ENCODE measurements around the gene POC1A.

DNA sequence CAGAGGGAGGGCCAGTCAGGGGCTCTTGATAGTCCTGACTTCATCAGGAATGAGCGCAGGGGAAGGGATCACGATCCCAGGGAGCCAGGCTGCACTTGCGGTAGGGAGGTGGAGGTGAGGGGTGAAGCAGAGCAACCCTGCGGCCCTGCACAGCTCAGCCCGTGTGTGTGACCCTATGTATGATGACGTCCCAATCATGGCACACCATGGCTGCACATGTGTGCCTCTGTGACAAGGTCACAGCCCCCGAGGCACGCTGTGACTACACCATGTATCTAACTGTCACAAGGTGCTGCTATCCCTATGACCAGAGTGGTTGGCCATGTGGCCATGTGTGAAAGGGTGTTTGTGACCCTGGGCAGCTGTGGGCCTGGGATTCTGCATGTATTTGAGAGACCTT is 30.5 kb upstream of the POC1A start:
- TF ChIP-seq, protein P1, sequence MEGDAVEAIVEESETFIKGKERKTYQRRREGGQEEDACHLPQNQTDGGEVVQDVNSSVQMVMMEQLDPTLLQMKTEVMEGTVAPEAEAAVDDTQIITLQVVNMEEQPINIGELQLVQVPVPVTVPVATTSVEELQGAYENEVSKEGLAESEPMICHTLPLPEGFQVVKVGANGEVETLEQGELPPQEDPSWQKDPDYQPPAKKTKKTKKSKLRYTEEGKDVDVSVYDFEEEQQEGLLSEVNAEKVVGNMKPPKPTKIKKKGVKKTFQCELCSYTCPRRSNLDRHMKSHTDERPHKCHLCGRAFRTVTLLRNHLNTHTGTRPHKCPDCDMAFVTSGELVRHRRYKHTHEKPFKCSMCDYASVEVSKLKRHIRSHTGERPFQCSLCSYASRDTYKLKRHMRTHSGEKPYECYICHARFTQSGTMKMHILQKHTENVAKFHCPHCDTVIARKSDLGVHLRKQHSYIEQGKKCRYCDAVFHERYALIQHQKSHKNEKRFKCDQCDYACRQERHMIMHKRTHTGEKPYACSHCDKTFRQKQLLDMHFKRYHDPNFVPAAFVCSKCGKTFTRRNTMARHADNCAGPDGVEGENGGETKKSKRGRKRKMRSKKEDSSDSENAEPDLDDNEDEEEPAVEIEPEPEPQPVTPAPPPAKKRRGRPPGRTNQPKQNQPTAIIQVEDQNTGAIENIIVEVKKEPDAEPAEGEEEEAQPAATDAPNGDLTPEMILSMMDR (IDR thresholded peaks at IDR 0.05) = no peak
- TF ChIP-seq POLR2AphosphoS5 (IDR thresholded peaks at IDR 0.05; ENCODE audit: low read depth, low read length) (no peak), SIN3A (IDR thresholded peaks at IDR 0.05; ENCODE audit: borderline replicate concordance, insufficient read depth, low read depth, low read length) (no peak), REST (IDR thresholded peaks at IDR 0.05; ENCODE audit: insufficient read depth in 1 of 2, low read depth in 2 of 2, low read length in 1 of 2) (no peak)

Data from Panc1 (cell line).